ENCODE measurements around the gene PAGR1.
"Not testable (repeated sequence)": the region's sequence is repeated elsewhere in the genome, so short reads cannot be mapped to it uniquely, and the experiment has no call there.

Gene PAGR1

GRCh38 chr16:29815793-29816693 lies at the start of gene PAGR1:
PAGR1 (plus strand) TSS chr16:29816152; CDS start chr16:29816526, 374 bp downstream.
- DNase-seq: peak; percentile 100

- DNase-seq: no peak
These were observed 49.4 kb upstream of the PAGR1 start for GRCh38 chr16:29766571-29766970.

- no peak for DNase-seq
These were observed 48.9 kb upstream of the PAGR1 start for GRCh38 chr16:29767062-29767461.

- no peak for DNase-seq
These were observed 46.4 kb upstream of the PAGR1 start for GRCh38 chr16:29769507-29769906.

GRCh38 chr16:29770250-29770929 lies 45.6 kb upstream of the PAGR1 start:
- DNase-seq: no peak

GRCh38 chr16:29772330-29772729 lies 43.6 kb upstream of the PAGR1 start:
- DNase-seq: not testable (repeated sequence)

GRCh38 chr16:29774730-29775129 lies 41.2 kb upstream of the PAGR1 start:
- DNase-seq: no peak

- DNase-seq: no peak
These were observed 40.1 kb upstream of the PAGR1 start for GRCh38 chr16:29775742-29776408.

- DNase-seq: no peak
These were observed 38.2 kb upstream of the PAGR1 start, which contains the start of gene ZG16 for GRCh38 chr16:29777576-29778350. ZG16 (plus strand) TSS chr16:29778256; CDS start chr16:29779267, 1,011 bp downstream.

GRCh38 chr16:29779474-29779873 lies 36.5 kb upstream of the PAGR1 start:
- no peak for DNase-seq

- not testable (repeated sequence) for DNase-seq
These were observed 32.6 kb upstream of the PAGR1 start for GRCh38 chr16:29783094-29783953.

GRCh38 chr16:29784157-29784556 lies 31.8 kb upstream of the PAGR1 start:
- peak; percentile 45 for DNase-seq

- peak; percentile 70 for DNase-seq
These were observed 31.0 kb upstream of the PAGR1 start for GRCh38 chr16:29784901-29785500.

- not testable (repeated sequence) for DNase-seq
These were observed 28.8 kb upstream of the PAGR1 start for GRCh38 chr16:29787155-29787554.

- no peak for DNase-seq
These were observed 26.2 kb upstream of the PAGR1 start for GRCh38 chr16:29789775-29790182.

GRCh38 chr16:29790183-29790948 lies 25.6 kb upstream of the PAGR1 start, which contains the start of gene KIF22:
KIF22 (plus strand) TSS chr16:29790751; CDS start chr16:29790760, 9 bp downstream.
- peak; percentile 100 for DNase-seq

GRCh38 chr16:29790949-29791844 lies 24.8 kb upstream of the PAGR1 start:
- DNase-seq: peak; percentile 43

GRCh38 chr16:29791845-29792807 lies 23.8 kb upstream of the PAGR1 start:
- DNase-seq: peak; percentile 45

Data from CD4-positive, alpha-beta T cell treated with Interleukin-4 for 4 hours (primary cell).